K562 (cell line): Measurements from ENCODE around the gene DMAC2L. TPM values are rescaled to one million over a fixed set of nuclear protein-coding genes. Genes with fewer than 3 reads are reported as not detected.
A peak's percentile ranks its signal among the peaks of the same experiment; 100 is the strongest.

Experiments used
- IFI16 ChIP-seq: fragments of 250-450 bp; sonication (Bioruptor Pico); IDR thresholded peaks from 2 replicates; pipeline ENCODE4 v2.1.2; 2022; ENCODE audit warnings: mild to moderate bottlenecking, inconsistent platforms
- LEF1 ChIP-seq: fragments of 450-650 bp; IDR thresholded peaks from 2 replicates; pipeline ENCODE4 v1.6.1; 2016; ENCODE audit warnings: mild to moderate bottlenecking
- MYC ChIP-seq, 2 experiments: fragments of 250-450 bp in 1 of 2; sonication (Bioruptor Pico) in 1 of 2; IDR thresholded peaks; 2 replicates each; pipeline versions ENCODE4 v1.5.1 to v1.6.1; 2012 to 2021; ENCODE audit warnings: low read depth in 2 of 2, borderline replicate concordance in 1 of 2, improper control_type of control experiment in 1 of 2, low read length in 1 of 2, mild to moderate bottlenecking in 1 of 2, moderate library complexity in 1 of 2
- POLR3A ChIP-seq: IDR thresholded peaks from 2 replicates; pipeline ENCODE4 v1.6.1; 2011; ENCODE audit warnings: borderline replicate concordance, mild to moderate bottlenecking, moderate library complexity; ENCODE audit not compliant: insufficient read length, insufficient read depth; ENCODE audit errors: extremely low read depth
- RBM17 ChIP-seq: fragments of 200-400 bp; formaldehyde crosslinking; IDR thresholded peaks from 2 replicates; pipeline ENCODE4 v1.6.1; 2017; ENCODE audit warnings: low read depth, mild to moderate bottlenecking, low read length, borderline replicate concordance
- RERE ChIP-seq: sonication (generic); formaldehyde crosslinking; IDR thresholded peaks from 2 replicates; pipeline ENCODE4 v1.8.0; 2023; ENCODE audit warnings: missing genetic modification reagents, mild to moderate bottlenecking, borderline replicate concordance
- RFX7 ChIP-seq: fragments of 250-450 bp; sonication (Bioruptor Pico); IDR thresholded peaks from 2 replicates; pipeline ENCODE4 v1.5.1; 2021; ENCODE audit warnings: mild to moderate bottlenecking
- RNF219 ChIP-seq: fragments of 250-450 bp; sonication (Bioruptor Pico); IDR thresholded peaks from 2 replicates; pipeline ENCODE4 v1.5.0; 2022; ENCODE audit warnings: mild to moderate bottlenecking
- SMARCB1 ChIP-seq: IDR thresholded peaks from 2 replicates; pipeline ENCODE4 v1.6.1; 2011; ENCODE audit warnings: improper control_type of control experiment, low read depth; ENCODE audit not compliant: insufficient read length
- SMARCE1 ChIP-seq: fragments of 450-650 bp; IDR thresholded peaks from 2 replicates; pipeline ENCODE4 v1.7.1; 2016; ENCODE audit warnings: mild to moderate bottlenecking
- TAF7 ChIP-seq: fragments of 450-650 bp; IDR thresholded peaks from 2 replicates; pipeline ENCODE4 v1.6.1; 2016; ENCODE audit warnings: missing genetic modification characterization, missing compliant biosample characterization
- TCF7L2 ChIP-seq: fragments of 150-350 bp; IDR thresholded peaks from 2 replicates; pipeline ENCODE4 v1.6.1; 2016; ENCODE audit warnings: low read depth, mild to moderate bottlenecking, low read length, moderate library complexity
- TSC22D4 ChIP-seq: fragments of 450-650 bp; IDR thresholded peaks from 2 replicates; pipeline ENCODE4 v1.6.1; 2016; ENCODE audit warnings: missing genetic modification characterization, missing biosample characterization, control low read depth
- USF1 ChIP-seq: sonication (generic); formaldehyde crosslinking; IDR thresholded peaks from 2 replicates; pipeline ENCODE4 v1.9.0; 2022; ENCODE audit warnings: mild to moderate bottlenecking, missing genetic modification reagents
- ZC3H8 ChIP-seq: fragments of 450-650 bp; IDR thresholded peaks from 2 replicates; pipeline ENCODE4 v1.6.1; 2017
- ZNF232 ChIP-seq: sonication (generic); formaldehyde crosslinking; IDR thresholded peaks from 2 replicates; pipeline ENCODE4 v1.8.0; 2022; ENCODE audit warnings: mild to moderate bottlenecking, missing genetic modification reagents
- ZNF263 ChIP-seq: sonication (generic); formaldehyde crosslinking; IDR thresholded peaks from 2 replicates; pipeline ENCODE4 v1.8.0; 2022; ENCODE audit warnings: mild to moderate bottlenecking, missing genetic modification reagents, borderline replicate concordance
- ZNF354B ChIP-seq: fragments of 250-450 bp; sonication (Bioruptor Pico); IDR thresholded peaks from 2 replicates; pipeline ENCODE4 v1.4.0; 2020
- polyA plus RNA-seq, 8 experiments: library from polyadenylated mRNA; depleted of rRNA in 4 of 8; stranded (reverse) in 5 of 8; unstranded in 3 of 8; fragments of >200 nt; fragmentation: Nextera tagmentation in 2 of 8; fragmentation: Illumina TruSeq in 1 of 8; extraction: Ambion mirVana in 2 of 8; extraction: Trizol in 1 of 8; gene quantifications; 2 replicates each; pipeline versions ENCODE4 v1.2.1 to v1.2.3, GENCODE V29; 2011 to 2014; ENCODE audit warnings: inconsistent platforms in 1 of 8, missing spikeins in 1 of 8
- total RNA-seq, 7 experiments: library from RNA; depleted of rRNA in 6 of 7; stranded (reverse); fragments of >200 nt in 6 of 7; fragmentation: Illumina TruSeq in 2 of 7; extraction: Trizol in 2 of 7; gene quantifications; 2 replicates each; pipeline versions ENCODE4 v1.2.1 to v1.2.3, GENCODE V29; 2011 to 2021; ENCODE audit warnings: low replicate concordance in 1 of 7
- TF ChIP-seq, protein P1 (sequence below): sonication (generic); formaldehyde crosslinking; IDR thresholded peaks from 2 replicates; pipeline ENCODE4 v1.8.1; 2023; ENCODE audit warnings: mild to moderate bottlenecking, missing genetic modification reagents
- TF ChIP-seq, protein P2 (sequence below): fragments of 250-450 bp; sonication (Bioruptor Pico); IDR thresholded peaks from 2 replicates; pipeline ENCODE4 v1.6.1; 2021; ENCODE audit warnings: mild to moderate bottlenecking

The DMAC2L gene
- total and polyA plus RNA-seq, 9 of the 15 experiments (the other 6 are each of a cell fraction or from before 2014, with no cell fraction given) = 4.0 to 37.2 (median 9.3) TPM

GRCh38 chr14:50347521-50347920 lies 35.4 kb downstream of the DMAC2L start (continued):
- TF ChIP-seq, protein P1, sequence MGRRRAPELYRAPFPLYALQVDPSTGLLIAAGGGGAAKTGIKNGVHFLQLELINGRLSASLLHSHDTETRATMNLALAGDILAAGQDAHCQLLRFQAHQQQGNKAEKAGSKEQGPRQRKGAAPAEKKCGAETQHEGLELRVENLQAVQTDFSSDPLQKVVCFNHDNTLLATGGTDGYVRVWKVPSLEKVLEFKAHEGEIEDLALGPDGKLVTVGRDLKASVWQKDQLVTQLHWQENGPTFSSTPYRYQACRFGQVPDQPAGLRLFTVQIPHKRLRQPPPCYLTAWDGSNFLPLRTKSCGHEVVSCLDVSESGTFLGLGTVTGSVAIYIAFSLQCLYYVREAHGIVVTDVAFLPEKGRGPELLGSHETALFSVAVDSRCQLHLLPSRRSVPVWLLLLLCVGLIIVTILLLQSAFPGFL (CRISPR knock-in tag) = no peak
- no peak for TF ChIP-seq ZNF263 (CRISPR knock-in tag)
- TF ChIP-seq, protein P2, sequence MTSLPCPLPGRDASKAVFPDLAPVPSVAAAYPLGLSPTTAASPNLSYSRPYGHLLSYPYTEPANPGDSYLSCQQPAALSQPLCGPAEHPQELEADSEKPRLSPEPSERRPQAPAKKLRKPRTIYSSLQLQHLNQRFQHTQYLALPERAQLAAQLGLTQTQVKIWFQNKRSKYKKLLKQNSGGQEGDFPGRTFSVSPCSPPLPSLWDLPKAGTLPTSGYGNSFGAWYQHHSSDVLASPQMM = no peak
- TF ChIP-seq SMARCB1 = no peak
- no peak for TF ChIP-seq RERE (CRISPR knock-in tag)
- no peak for TF ChIP-seq TCF7L2
- TF ChIP-seq IFI16 (CRISPR knock-in tag) = no peak
- TF ChIP-seq LEF1 = 0 out of 2 replicates have a peak, but pooled peaks have one; percentile 39
- no peak for TF ChIP-seq MYC (IDR thresholded peaks at IDR 0.05; ENCODE audit: low read depth, low read length)
- no peak for TF ChIP-seq MYC (CRISPR knock-in tag; IDR thresholded peaks at IDR 0.05; ENCODE audit: borderline replicate concordance, low read depth)
- no peak for TF ChIP-seq RBM17
- TF ChIP-seq ZC3H8 = no peak
- peak; percentile 62 for TF ChIP-seq SMARCE1
- TF ChIP-seq ZNF354B (CRISPR knock-in tag) = no peak
- TF ChIP-seq RNF219 (CRISPR knock-in tag) = no peak
- no peak for TF ChIP-seq RFX7 (CRISPR knock-in tag)
- no peak for TF ChIP-seq POLR3A
- no peak for TF ChIP-seq USF1 (CRISPR knock-in tag)
- no peak for TF ChIP-seq TSC22D4 (tag)
- no peak for TF ChIP-seq ZNF232 (CRISPR knock-in tag)
- TF ChIP-seq TAF7 = no peak
